B cell (primary cell): ENCODE data around the gene FTO. TPM values are rescaled to one million over a fixed set of nuclear protein-coding genes. Genes with fewer than 3 reads are reported as not detected.

Experiments used
- ATAC-seq: fragments of 200-7000 bp; cut with Tn5 transposase; one replicate; pipeline ENCODE4 v1.10.0; 2021; ENCODE audit warnings: low read depth, mild to moderate bottlenecking, moderate number of reproducible peaks, moderate library complexity
- CTCF ChIA-PET: fragments of 350-600 bp; sonication (Branson Sonifier 250); formaldehyde crosslinking; loops from one replicate; lab custom pipeline; 2021; ENCODE audit warnings: antibody characterized with exemption, inconsistent platforms; lab: Charles Lee
- POLR2A ChIA-PET: fragments of 350-600 bp; sonication (Branson Sonifier 250); formaldehyde crosslinking; loops from one replicate; lab custom pipeline; 2021; ENCODE audit warnings: antibody characterized with exemption; lab: Charles Lee
- DNase-seq: peaks from one replicate; pipeline ENCODE4 v3.0.0; 2013
- H2AFZ ChIP-seq: 2 replicates; pipeline ENCODE4 v1.6.1; 2012; ENCODE audit warnings: mild to moderate bottlenecking, low read depth, low read length; ENCODE audit not compliant: insufficient read depth, poor library complexity, severe bottlenecking
- H3K27ac ChIP-seq, 2 donors: 1 replicate in 1 of 2; 2 replicates in 1 of 2; pipeline ENCODE4 v1.5.1; 2012 to 2013; ENCODE audit warnings: low read length in 2 of 2, mild to moderate bottlenecking in 2 of 2, moderate library complexity in 1 of 2
- H3K27me3 ChIP-seq, 4 experiments: fragments of 200-600 bp in 1 of 4; sonication (generic) in 1 of 4; replicated peaks in 1 of 4; 1 replicate in 2 of 4; 2 replicates in 2 of 4; pipeline versions ENCODE4 v1.6.1 to v1.7.0; 2013 to 2016; ENCODE audit warnings: low read length in 3 of 4, mild to moderate bottlenecking in 2 of 4, mixed read lengths in 1 of 4, moderate library complexity in 1 of 4; ENCODE audit not compliant: insufficient read depth in 4 of 4, control insufficient read depth in 3 of 4; ENCODE audit errors: control extremely low read depth in 1 of 4
- H3K36me3 ChIP-seq, 2 experiments: replicated peaks in 1 of 2; 1 replicate in 1 of 2; 2 replicates in 1 of 2; pipeline versions ENCODE4 v1.6.1 to v1.7.1; 2013; ENCODE audit warnings: low read length in 1 of 2; ENCODE audit not compliant: insufficient read depth in 2 of 2, control insufficient read depth in 1 of 2; ENCODE audit errors: control extremely low read depth in 1 of 2, extremely low read depth in 1 of 2
- H3K4me1 ChIP-seq, 2 donors: fragments of 200-600 bp in 1 of 2; sonication (generic) in 1 of 2; 1 replicate in 1 of 2; 2 replicates in 1 of 2; pipeline versions ENCODE4 v1.5.1 to v1.6.1; 2013 to 2017; ENCODE audit warnings: low read length in 2 of 2; ENCODE audit not compliant: control insufficient read depth in 2 of 2, insufficient read depth in 2 of 2
- H3K4me2 ChIP-seq: replicated peaks from 2 replicates; pipeline ENCODE3; 2012; ENCODE audit warnings: mild to moderate bottlenecking, low read depth, low read length; ENCODE audit not compliant: poor library complexity, severe bottlenecking
- H3K4me3 ChIP-seq, 5 experiments: fragments of 200-600 bp in 1 of 5; sonication (generic) in 1 of 5; 1 replicate in 3 of 5; 2 replicates in 2 of 5; pipeline versions ENCODE4 v1.5.1 to v1.7.0; 2011 to 2016; ENCODE audit warnings: low read length in 4 of 5, mild to moderate bottlenecking in 4 of 5, low read depth in 2 of 5, control low read depth in 1 of 5, moderate library complexity in 1 of 5; ENCODE audit not compliant: insufficient read depth in 1 of 5; ENCODE audit errors: control extremely low read depth in 1 of 5, extremely low read depth in 1 of 5
- H3K79me2 ChIP-seq: fragments of 200-600 bp; sonication (generic); one replicate; pipeline ENCODE4 v1.6.0; 2016; ENCODE audit warnings: low read length; ENCODE audit not compliant: control insufficient read depth, insufficient read depth
- H3K9ac ChIP-seq: fragments of 200-600 bp; sonication (generic); 2 replicates; pipeline ENCODE4 v1.6.1; 2017; ENCODE audit warnings: mild to moderate bottlenecking, low read length, moderate library complexity
- H3K9me3 ChIP-seq, 3 donors: one replicate each; pipeline versions ENCODE4 v1.6.1 to v1.7.1; 2013; ENCODE audit warnings: low read length in 2 of 3; ENCODE audit not compliant: control insufficient read depth in 2 of 3, insufficient read depth in 1 of 3; ENCODE audit errors: control extremely low read depth in 1 of 3
- H4K20me1 ChIP-seq: 2 replicates; pipeline ENCODE4 v1.6.0; 2012; ENCODE audit warnings: mild to moderate bottlenecking, low read length; ENCODE audit not compliant: insufficient read depth, control insufficient read depth, poor library complexity, severe bottlenecking
- H3K27ac Mint-ChIP-seq: one replicate; pipeline ENCODE4 v1.8.0; 2021; ENCODE audit warnings: mixed read lengths
- H3K27me3 Mint-ChIP-seq: one replicate; pipeline ENCODE4 v1.8.0; 2021; ENCODE audit warnings: mixed read lengths
- H3K4me1 Mint-ChIP-seq: one replicate; pipeline ENCODE4 v1.8.0; 2021; ENCODE audit warnings: mixed read lengths
- H3K4me3 Mint-ChIP-seq: one replicate; pipeline ENCODE4 v1.8.0; 2021; ENCODE audit warnings: mixed read lengths
- H3K9me3 Mint-ChIP-seq: one replicate; pipeline ENCODE4 v1.8.0; 2022; ENCODE audit warnings: mixed read lengths; ENCODE audit not compliant: insufficient read depth
- EZH2 ChIP-seq: IDR thresholded peaks from 2 replicates; pipeline ENCODE4 v1.6.1; 2012; ENCODE audit warnings: borderline replicate concordance, low read depth, mild to moderate bottlenecking, moderate library complexity, low read length; ENCODE audit not compliant: insufficient read depth, poor library complexity, severe bottlenecking
- WGBS: methylation state at CpG from one replicate; pipeline ENCODE4 v1.1.5; 2013; ENCODE audit warnings: missing lambda C conversion rate; ENCODE audit not compliant: insufficient coverage; 5-methylcytosine and 5-hydroxymethylcytosine counted together
- intact Hi-C: fragments of 100-400 bp; cut with micrococcal nuclease; formaldehyde crosslinking; loops from one replicate; pipeline ENCODE4 v1.10.0; 2022
- polyA plus RNA-seq: library from polyadenylated mRNA; depleted of rRNA; stranded (reverse); fragments of >200 nt; gene quantifications from 2 replicates; pipeline ENCODE4 v1.2.3, GENCODE V29; 2012
- total RNA-seq, 2 donors: library from RNA; stranded (reverse); fragments of 120-200 nt in 1 of 2; gene quantifications; 1 replicate in 1 of 2; 2 replicates in 1 of 2; pipeline versions ENCODE4 v1.2.3 to v1.2.4, GENCODE V29; 2013 to 2022
- TF ChIP-seq, protein P1 (sequence below): fragments of 200-600 bp; IDR thresholded peaks from one replicate; pipeline ENCODE4 v1.8.0; 2022; ENCODE audit warnings: antibody characterized with exemption, mild to moderate bottlenecking

The FTO gene
- total and polyA plus RNA-seq, 2 donors (not counting 1 experiment from before 2014, with no cell fraction given) = 26.5 to 68.5 TPM

DNA sequence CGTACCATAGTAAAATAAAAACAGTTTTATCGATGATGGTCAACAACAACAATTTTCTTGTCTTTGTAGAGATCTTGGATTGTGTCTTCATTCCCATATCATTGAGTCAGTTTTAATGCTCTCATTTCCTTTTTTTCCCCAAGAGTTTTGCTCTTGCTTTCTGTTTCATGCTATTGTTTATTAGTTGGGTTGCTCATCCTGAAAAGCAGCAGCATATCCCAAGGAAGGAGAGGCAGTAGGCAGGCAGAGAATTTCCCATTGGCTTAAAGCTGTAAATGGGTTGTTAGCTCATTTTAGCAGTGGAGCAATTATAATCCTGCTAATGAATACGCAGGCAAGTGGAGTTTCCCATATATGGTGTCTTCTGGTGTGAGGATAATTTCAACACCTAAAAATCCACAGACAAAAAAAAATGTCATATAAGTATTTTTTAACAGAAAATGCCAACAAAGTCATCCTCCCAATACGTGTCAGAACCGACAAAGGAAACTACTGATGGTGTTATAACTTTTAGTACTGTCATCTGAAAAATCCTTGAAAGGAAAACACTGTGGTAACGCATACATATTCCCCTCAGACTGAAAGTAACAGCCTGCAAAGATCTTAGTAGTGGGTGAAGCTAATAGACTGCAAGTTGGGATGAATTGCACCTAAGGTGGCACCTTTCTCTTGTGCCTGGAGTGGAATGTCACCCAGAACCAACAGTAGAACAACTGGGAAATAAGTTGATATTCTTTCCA, 218.3 kb downstream of the FTO start:
- Histone ChIP-seq H3K4me2 (no peak overlapping the region), H3K27ac (no peak overlapping the region), H3K4me1 (no peaks in the 10 kb centered on the region), H2AFZ (no peak overlapping the region), H4K20me1 (no peaks in the 10 kb centered on the region), H3K27me3 (no peaks in the 10 kb centered on the region), H3K79me2 (no peaks in the 10 kb centered on the region), H3K9ac (no peak overlapping the region), H3K36me3 (no peaks in the 10 kb centered on the region), H3K4me3 (no peak overlapping the region), H3K9me3 (no peaks in the 10 kb centered on the region)
- no peak for TF ChIP-seq EZH2
- TF ChIP-seq, protein P1, sequence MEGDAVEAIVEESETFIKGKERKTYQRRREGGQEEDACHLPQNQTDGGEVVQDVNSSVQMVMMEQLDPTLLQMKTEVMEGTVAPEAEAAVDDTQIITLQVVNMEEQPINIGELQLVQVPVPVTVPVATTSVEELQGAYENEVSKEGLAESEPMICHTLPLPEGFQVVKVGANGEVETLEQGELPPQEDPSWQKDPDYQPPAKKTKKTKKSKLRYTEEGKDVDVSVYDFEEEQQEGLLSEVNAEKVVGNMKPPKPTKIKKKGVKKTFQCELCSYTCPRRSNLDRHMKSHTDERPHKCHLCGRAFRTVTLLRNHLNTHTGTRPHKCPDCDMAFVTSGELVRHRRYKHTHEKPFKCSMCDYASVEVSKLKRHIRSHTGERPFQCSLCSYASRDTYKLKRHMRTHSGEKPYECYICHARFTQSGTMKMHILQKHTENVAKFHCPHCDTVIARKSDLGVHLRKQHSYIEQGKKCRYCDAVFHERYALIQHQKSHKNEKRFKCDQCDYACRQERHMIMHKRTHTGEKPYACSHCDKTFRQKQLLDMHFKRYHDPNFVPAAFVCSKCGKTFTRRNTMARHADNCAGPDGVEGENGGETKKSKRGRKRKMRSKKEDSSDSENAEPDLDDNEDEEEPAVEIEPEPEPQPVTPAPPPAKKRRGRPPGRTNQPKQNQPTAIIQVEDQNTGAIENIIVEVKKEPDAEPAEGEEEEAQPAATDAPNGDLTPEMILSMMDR = no peak
- no peaks in the 10 kb centered on the region for H3K27me3 Mint-ChIP-seq
- intact Hi-C loops = no loop called here
- CTCF ChIA-PET = no interaction called here
- no peak overlapping the region for H3K27ac Mint-ChIP-seq
- no peaks in the 10 kb centered on the region for H3K9me3 Mint-ChIP-seq
- ATAC-seq (no peak), DNase-seq (no peak)
- no peak overlapping the region for H3K4me3 Mint-ChIP-seq
- POLR2A ChIA-PET = no interaction called here
- no peaks in the 10 kb centered on the region for H3K4me1 Mint-ChIP-seq
- no CpG with 5 or more reads among the region's 6 CpGs for WGBS

DNA sequence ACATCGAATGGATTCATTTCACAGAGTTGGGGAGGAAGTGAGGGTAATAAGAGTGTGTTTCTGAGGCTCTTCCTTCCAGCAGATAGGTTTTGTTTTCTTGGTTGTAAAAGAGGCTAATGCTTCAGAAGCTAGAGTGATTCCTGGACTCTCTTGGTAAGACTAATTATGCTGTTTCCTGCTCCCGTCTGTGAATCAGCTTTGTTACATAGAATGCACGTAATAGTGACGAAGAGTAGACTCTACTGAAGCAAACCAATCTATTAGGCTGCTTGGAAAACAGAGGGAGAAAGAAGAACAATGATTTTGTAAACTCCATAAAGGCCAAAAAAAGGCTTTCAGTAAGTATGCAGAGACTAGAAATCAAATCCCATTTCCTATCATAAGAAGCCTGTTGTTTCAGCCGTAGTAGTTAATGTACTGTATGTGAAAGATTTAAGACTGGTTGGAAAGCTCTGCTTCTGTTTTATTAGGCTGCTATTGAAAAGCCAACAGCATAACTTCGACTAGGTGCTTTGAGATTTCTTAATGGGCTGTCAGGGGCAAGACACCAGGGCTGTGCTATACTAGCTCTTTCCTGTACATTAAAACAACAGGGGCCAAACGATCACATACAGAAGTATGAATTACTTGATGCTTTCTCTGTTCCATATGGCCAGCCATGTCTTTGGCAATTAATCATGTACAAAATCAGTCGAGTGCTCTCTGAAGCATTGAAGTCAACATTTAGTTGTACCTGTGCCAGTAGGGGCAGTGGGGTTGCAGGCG, 219.0 kb downstream of the FTO start:
- no peak overlapping the region for H3K4me3 Mint-ChIP-seq
- Histone ChIP-seq H2AFZ (no peak overlapping the region), H3K36me3 (no peaks in the 10 kb centered on the region), H3K9ac (no peak overlapping the region), H3K4me3 (no peak overlapping the region), H3K9me3 (no peaks in the 10 kb centered on the region), H3K27ac (no peak overlapping the region), H3K79me2 (no peaks in the 10 kb centered on the region), H4K20me1 (no peaks in the 10 kb centered on the region), H3K27me3 (no peaks in the 10 kb centered on the region), H3K4me2 (no peak overlapping the region), H3K4me1 (no peaks in the 10 kb centered on the region)
- POLR2A ChIA-PET = no interaction called here
- H3K27ac Mint-ChIP-seq = no peak overlapping the region
- WGBS = 91% methylated on average over 3 of the region's 9 CpGs
- ATAC-seq = no peak
- DNase-seq = no peak
- H3K27me3 Mint-ChIP-seq = no peaks in the 10 kb centered on the region
- no peaks in the 10 kb centered on the region for H3K4me1 Mint-ChIP-seq
- no peaks in the 10 kb centered on the region for H3K9me3 Mint-ChIP-seq
- TF ChIP-seq, protein P1 = no peak
- intact Hi-C loops = no loop called here
- CTCF ChIA-PET = no interaction called here
